Measurements from ENCODE around the gene GABARAPL1. TPM values are rescaled to one million over a fixed set of nuclear protein-coding genes. Genes with fewer than 3 reads are reported as not detected.
A peak's percentile ranks its signal among the peaks of the same experiment; 100 is the strongest.

Gene GABARAPL1
- total and polyA plus RNA-seq, 8 donors: 28.4 to 133 (median 100) TPM

GRCh38 chr12:10207136-10207535 lies 5.5 kb upstream of the GABARAPL1 start:
- Histone ChIP-seq H3K27ac (no peak overlapping the region), H3K4me1 (peaks cover 0 to 5% (median 2%) of the 10 kb centered on the region in 4 donors), H3K4me3 (no peak overlapping the region), H3K36me3 (no peaks in the 10 kb centered on the region), H3K27me3 (no peaks in the 10 kb centered on the region), H3K9me3 (no peaks in the 10 kb centered on the region)
- DNase-seq: no peak
- intact Hi-C loops (cut with DNase I; ENCODE audit: low total_unique reads): no loop called here
- WGBS, 5 donors: 33 to 44% (median 36%) methylated on average over 2 of the region's 2 CpGs
- TF ChIP-seq POLR2AphosphoS5 (IDR thresholded peaks at IDR 0.05): no peak
- no peak for TF ChIP-seq POLR2A (IDR thresholded peaks at IDR 0.05)
- TF ChIP-seq CTCF (IDR thresholded peaks at IDR 0.05): no peak
- no peak for TF ChIP-seq EP300 (IDR thresholded peaks at IDR 0.05)

- whole genome bisulfite sequencing, 5 donors: 92 to 95% (median 94%) methylated on average over 15 of the region's 15 CpGs
- Histone ChIP-seq H3K4me1 (peaks cover 5 to 18% (median 12%) of the 10 kb centered on the region in 4 donors), H3K27me3 (no peaks in the 10 kb centered on the region), H3K36me3 (no peaks in the 10 kb centered on the region), H3K27ac (no peak overlapping the region), H3K4me3 (no peak overlapping the region), H3K9me3 (no peaks in the 10 kb centered on the region)
- TF ChIP-seq CTCF (IDR thresholded peaks at IDR 0.05): no peak
- no peak for TF ChIP-seq POLR2A (IDR thresholded peaks at IDR 0.05)
- TF ChIP-seq EP300 (IDR thresholded peaks at IDR 0.05): no peak
- TF ChIP-seq POLR2AphosphoS5 (IDR thresholded peaks at IDR 0.05): no peak
- DNase-seq: no peak
- intact Hi-C loops (cut with DNase I; ENCODE audit: low total_unique reads): no loop called here
Measured at GRCh38 chr12:10210225-10210624, 2.5 kb upstream of the GABARAPL1 start.

GRCh38 chr12:10211101-10211939 lies 1.4 kb upstream of the GABARAPL1 start:
- Histone ChIP-seq H3K27ac (peak overlapping the region; percentile 99 to 100 (median 100)), H3K4me1 (peaks cover 9 to 29% (median 19%) of the 10 kb centered on the region in 4 donors), H3K27me3 (no peaks in the 10 kb centered on the region), H3K9me3 (no peaks in the 10 kb centered on the region), H3K36me3 (no peaks in the 10 kb centered on the region), H3K4me3 (peak overlapping the region in 1 of 4 donors; percentile 84)
- no peak for TF ChIP-seq EP300 (IDR thresholded peaks at IDR 0.05)
- TF ChIP-seq POLR2A (IDR thresholded peaks at IDR 0.05): no peak
- no peak for TF ChIP-seq POLR2AphosphoS5 (IDR thresholded peaks at IDR 0.05)
- TF ChIP-seq CTCF (IDR thresholded peaks at IDR 0.05): no peak
- intact Hi-C loops (cut with DNase I; ENCODE audit: low total_unique reads): no loop called here
- no peak for DNase-seq
- WGBS, 5 donors: 89 to 91% (median 90%) methylated on average over 25 of the region's 25 CpGs

GRCh38 chr12:10211940-10212738 lies 538 bp upstream of the GABARAPL1 start:
- DNase-seq: peak; percentile 98 to 99
- Histone ChIP-seq H3K27ac (peak overlapping the region; percentile 99 to 100 (median 100)), H3K36me3 (no peaks in the 10 kb centered on the region), H3K4me3 (peak overlapping the region; percentile 55 to 87 (median 70)), H3K27me3 (no peaks in the 10 kb centered on the region), H3K4me1 (peaks cover 9 to 37% (median 21%) of the 10 kb centered on the region in 4 donors), H3K9me3 (no peaks in the 10 kb centered on the region)
- intact Hi-C loops (cut with DNase I; ENCODE audit: low total_unique reads): no loop called here
- TF ChIP-seq POLR2A (IDR thresholded peaks at IDR 0.05) (peak in 2 of 4 donors; percentile 49 to 75), CTCF (IDR thresholded peaks at IDR 0.05) (no peak), EP300 (IDR thresholded peaks at IDR 0.05) (peak; percentile 91), POLR2AphosphoS5 (IDR thresholded peaks at IDR 0.05) (peak; percentile 93 to 100 (median 98))
- WGBS, 5 donors: 29 to 32% (median 30%) methylated on average over 39 to 40 of the region's 40 CpGs

Measured in stomach (tissue), 9 donors.